Naive thymus-derived CD4-positive, alpha-beta T cell (primary cell): ENCODE results near the gene SLF2. TPM values are rescaled to one million over a fixed set of nuclear protein-coding genes. Genes with fewer than 3 reads are reported as not detected.

Experiments
- ATAC-seq: fragments of 150-1000 bp; cut with Tn5 transposase; 2 replicates; pipeline ENCODE4 v1.10.0; 2021; ENCODE audit warnings: mild to moderate bottlenecking, moderate library complexity
- CTCF ChIA-PET: fragments of 350-600 bp; sonication (Branson Sonifier 250); formaldehyde crosslinking; loops from one replicate; lab custom pipeline; 2021; ENCODE audit warnings: antibody characterized with exemption; lab: Charles Lee
- POLR2A ChIA-PET: fragments of 350-600 bp; sonication (Branson Sonifier 250); formaldehyde crosslinking; loops from one replicate; lab custom pipeline; 2021; ENCODE audit warnings: antibody characterized with exemption, inconsistent platforms; lab: Charles Lee
- DNase-seq, 9 donors: peaks; one replicate each; pipeline versions ENCODE4 v3.0.0 to v3.0.0-alpha.2; 2020 to 2022; ENCODE audit warnings: mixed read lengths in 1 of 9
- H3K27ac ChIP-seq: one replicate; pipeline ENCODE4 v1.7.0; 2013; ENCODE audit warnings: mild to moderate bottlenecking, low read depth, low read length, moderate library complexity
- H3K27me3 ChIP-seq, 2 donors: one replicate each; pipeline ENCODE4 v1.7.0; 2013; ENCODE audit warnings: low read length in 2 of 2, mild to moderate bottlenecking in 2 of 2, moderate library complexity in 2 of 2; ENCODE audit not compliant: control insufficient read depth in 2 of 2, insufficient read depth in 2 of 2
- H3K36me3 ChIP-seq, 3 experiments: 1 replicate in 2 of 3; 2 replicates in 1 of 3; pipeline ENCODE4 v1.7.0; 2013; ENCODE audit warnings: low read length in 3 of 3, mild to moderate bottlenecking in 3 of 3, moderate library complexity in 1 of 3; ENCODE audit not compliant: insufficient read depth in 3 of 3, control insufficient read depth in 2 of 3
- H3K4me1 ChIP-seq, 2 donors: one replicate each; pipeline ENCODE4 v1.7.0; 2013; ENCODE audit warnings: low read length in 2 of 2, mild to moderate bottlenecking in 2 of 2, moderate library complexity in 1 of 2; ENCODE audit not compliant: control insufficient read depth in 2 of 2, insufficient read depth in 2 of 2
- H3K4me3 ChIP-seq: 2 replicates; pipeline ENCODE4 v1.7.0; 2013; ENCODE audit warnings: mild to moderate bottlenecking, low read length
- H3K9me3 ChIP-seq, 3 experiments: 1 replicate in 2 of 3; 2 replicates in 1 of 3; pipeline ENCODE4 v1.7.0; 2013; ENCODE audit warnings: low read length in 3 of 3; ENCODE audit not compliant: control insufficient read depth in 2 of 3
- H3K27ac Mint-ChIP-seq, 9 donors: one replicate each; pipeline ENCODE4 v1.8.0; 2020 to 2022; ENCODE audit warnings: mixed read lengths in 9 of 9, mild to moderate bottlenecking in 8 of 9, moderate library complexity in 5 of 9, inconsistent platforms in 2 of 9
- H3K27me3 Mint-ChIP-seq, 5 donors: one replicate each; pipeline ENCODE4 v1.8.0; 2021 to 2022; ENCODE audit warnings: mixed read lengths in 5 of 5, mild to moderate bottlenecking in 1 of 5
- H3K36me3 Mint-ChIP-seq, 5 donors: one replicate each; pipeline ENCODE4 v1.8.0; 2020 to 2022; ENCODE audit warnings: mixed read lengths in 5 of 5, mild to moderate bottlenecking in 3 of 5, inconsistent platforms in 1 of 5
- H3K4me1 Mint-ChIP-seq, 7 donors: one replicate each; pipeline ENCODE4 v1.8.0; 2020 to 2022; ENCODE audit warnings: mixed read lengths in 7 of 7, mild to moderate bottlenecking in 3 of 7, inconsistent platforms in 1 of 7
- H3K4me3 Mint-ChIP-seq, 10 donors: one replicate each; pipeline ENCODE4 v1.8.0; 2020 to 2022; ENCODE audit warnings: mild to moderate bottlenecking in 10 of 10, mixed read lengths in 10 of 10, moderate library complexity in 6 of 10, inconsistent platforms in 2 of 10
- H3K9me3 Mint-ChIP-seq, 11 donors: one replicate each; pipeline ENCODE4 v1.8.0; 2020 to 2022; ENCODE audit warnings: mixed read lengths in 11 of 11, mild to moderate bottlenecking in 4 of 11, inconsistent platforms in 1 of 11, moderate library complexity in 1 of 11
- intact Hi-C, 2 donors: fragments of 100-400 bp; cut with micrococcal nuclease; formaldehyde crosslinking; loops; one replicate each; pipeline ENCODE4 v1.15.1; 2023
- polyA plus RNA-seq, 2 donors: library from polyadenylated mRNA; unstranded; fragments of 300-500 nt; fragmentation: Illumina TruSeq; gene quantifications; one replicate each; pipeline ENCODE4 v1.2.3, GENCODE V29; 2021
- total RNA-seq, 6 experiments: library from RNA in 5 of 6; stranded (reverse) in 5 of 6; gene quantifications; 1 replicate in 5 of 6; 2 replicates in 1 of 6; pipeline ENCODE4 v1.2.3 and lab custom pipeline; 2021 to 2026

SLF2 gene
- total and polyA plus RNA-seq, 7 experiments from 2014 or later, result 10.9 to 43.7 (median 24.0) TPM

DNA sequence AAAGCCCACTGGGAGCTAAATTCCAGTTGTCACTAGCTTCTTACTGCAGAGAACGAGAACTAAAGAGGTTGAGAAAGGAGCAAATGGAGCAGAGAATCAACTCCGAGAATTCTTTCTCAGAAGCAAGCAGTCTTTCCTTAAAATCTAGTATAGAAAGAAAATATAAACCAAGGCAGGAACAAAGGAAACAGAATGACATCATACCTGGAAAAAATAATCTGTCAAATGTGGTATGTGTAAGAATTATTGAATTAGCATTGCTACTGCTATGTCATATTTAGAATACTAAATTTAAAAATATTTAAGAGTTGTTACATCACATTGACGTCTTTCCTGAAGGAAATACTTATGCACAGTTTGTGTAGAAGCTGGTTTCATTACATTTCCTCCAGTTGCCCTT, 4.3 kb downstream of the SLF2 start:
- Histone ChIP-seq H3K27me3 (no peaks in the 10 kb centered on the region), H3K4me1 (peaks cover 8 to 9% of the 10 kb centered on the region in 2 donors), H3K27ac (no peak overlapping the region), H3K9me3 (no peaks in the 10 kb centered on the region), H3K4me3 (no peak overlapping the region), H3K36me3 (peaks cover 0 to 38% (median 5%) of the 10 kb centered on the region in 3 experiments)
- ChIA-PET CTCF (no interaction called here), POLR2A (no interaction called here)
- Mint-ChIP-seq H3K4me3 (no peak overlapping the region), H3K9me3 (no peaks in the 10 kb centered on the region), H3K27ac (peak overlapping the region in 4 of 9 donors; percentile 6 to 65 (median 14)), H3K27me3 (no peaks in the 10 kb centered on the region), H3K36me3 (peaks cover 5 to 22% (median 18%) of the 10 kb centered on the region in 5 donors), H3K4me1 (peaks cover 15 to 45% (median 42%) of the 10 kb centered on the region in 7 donors)
- DNase-seq (no peak), ATAC-seq (no peak)
- intact Hi-C loops, result loop anchor here in 1 of 2 donors (10.0 kb wide), 1 partner anchor 632 kb away; the partner anchor contains the start of gene BLOC1S2

DNA sequence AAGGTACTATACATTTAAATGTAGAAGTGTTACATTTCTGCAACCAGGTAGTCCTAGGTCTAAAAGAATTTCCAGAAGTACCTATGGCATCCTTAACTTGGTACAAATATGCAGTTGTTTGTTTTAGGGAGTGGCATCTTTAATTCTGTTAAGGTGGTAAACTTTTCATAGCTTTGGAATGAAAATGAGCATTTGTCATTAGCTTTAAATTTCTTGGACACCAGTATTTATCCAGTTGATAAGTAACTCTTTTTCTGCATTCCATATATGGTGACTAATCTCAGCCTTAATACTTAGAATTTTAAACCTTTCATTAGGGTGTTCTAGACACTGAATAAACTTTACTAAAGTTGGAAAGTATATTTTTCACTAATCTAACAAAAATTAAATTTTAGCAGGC, 10.8 kb downstream of the SLF2 start:
- Histone ChIP-seq H3K4me3 (no peak overlapping the region), H3K27me3 (no peaks in the 10 kb centered on the region), H3K27ac (no peak overlapping the region), H3K9me3 (no peaks in the 10 kb centered on the region), H3K36me3 (peaks cover 4 to 57% (median 26%) of the 10 kb centered on the region in 3 experiments), H3K4me1 (no peaks in the 10 kb centered on the region)
- no peak for ATAC-seq
- peaks cover 12 to 53% (median 38%) of the 10 kb centered on the region in 5 donors for H3K36me3 Mint-ChIP-seq
- no peaks in the 10 kb centered on the region for H3K9me3 Mint-ChIP-seq
- H3K27me3 Mint-ChIP-seq, result no peaks in the 10 kb centered on the region
- ChIA-PET POLR2A (interaction anchor here (0.7 to 1.2 kb wide), 2 partner anchors 10 to 12 kb away, joined by 3 to 6 read pairs; partner anchors contain the start of gene SLF2), CTCF (interaction anchor here (1.3 kb wide), 1 partner anchor 11 kb away, joined by 3 read pairs; the partner anchor contains the start of gene SLF2)
- no peak for DNase-seq
- no peak overlapping the region for H3K27ac Mint-ChIP-seq
- intact Hi-C loops, result no loop called here
- peaks cover 10 to 35% (median 18%) of the 10 kb centered on the region in 7 donors for H3K4me1 Mint-ChIP-seq
- no peak overlapping the region for H3K4me3 Mint-ChIP-seq

DNA sequence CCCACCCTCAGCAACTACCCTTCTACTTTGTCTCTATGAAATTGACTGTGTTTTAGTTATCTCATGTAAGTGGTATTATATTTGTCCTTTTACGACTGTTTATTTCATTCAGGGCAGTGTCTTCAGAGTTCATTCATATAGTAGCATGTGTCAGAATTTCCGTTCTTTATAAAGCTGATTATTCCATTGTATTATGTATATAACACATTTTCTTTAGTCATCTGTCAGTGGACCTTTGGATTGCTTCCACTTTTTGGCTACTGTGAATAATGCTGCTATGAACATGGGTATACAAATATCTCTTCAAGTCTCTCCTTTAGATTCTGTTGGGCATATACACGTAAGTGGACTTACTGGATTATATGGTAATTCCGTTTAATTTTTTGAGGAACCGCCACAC, 14.5 kb downstream of the SLF2 start:
- H3K9me3 ChIP-seq, result no peaks in the 10 kb centered on the region
- Mint-ChIP-seq H3K36me3 (peaks cover 24 to 68% (median 46%) of the 10 kb centered on the region in 5 donors), H3K4me1 (peaks cover 10 to 33% (median 22%) of the 10 kb centered on the region in 7 donors), H3K4me3 (no peak overlapping the region), H3K27ac (no peak overlapping the region), H3K27me3 (no peaks in the 10 kb centered on the region), H3K9me3 (no peaks in the 10 kb centered on the region)
- H3K27me3 ChIP-seq, result no peaks in the 10 kb centered on the region
- peaks cover 12 to 65% (median 40%) of the 10 kb centered on the region in 3 experiments for H3K36me3 ChIP-seq
- no peak for DNase-seq
- intact Hi-C loops, result no loop called here
- CTCF ChIA-PET, result no interaction called here
- no peak overlapping the region for H3K4me3 ChIP-seq
- POLR2A ChIA-PET, result no interaction called here
- H3K27ac ChIP-seq, result no peak overlapping the region
- ATAC-seq, result no peak
- H3K4me1 ChIP-seq, result no peaks in the 10 kb centered on the region

DNA sequence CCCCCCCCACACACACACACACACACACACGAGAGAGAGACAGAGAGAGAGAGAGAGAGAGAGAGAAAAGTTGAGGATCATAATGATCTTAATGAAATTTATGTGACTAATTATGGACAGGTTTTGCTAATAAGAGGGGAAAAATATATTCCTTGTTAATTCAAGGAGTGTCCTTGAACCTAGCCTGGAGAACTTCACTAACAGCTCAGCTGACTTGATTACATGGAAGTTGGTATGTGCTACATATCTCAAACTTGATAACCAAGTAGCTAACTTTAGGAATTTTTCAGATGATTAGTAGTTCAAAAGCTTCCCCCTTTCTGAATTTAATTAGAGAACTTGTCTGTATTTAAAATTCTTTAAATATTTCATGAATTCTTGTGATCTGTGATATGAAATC, 15.3 kb downstream of the SLF2 start:
- Histone ChIP-seq H3K27ac (no peak overlapping the region), H3K27me3 (no peaks in the 10 kb centered on the region), H3K4me1 (no peaks in the 10 kb centered on the region), H3K36me3 (peaks cover 12 to 68% (median 40%) of the 10 kb centered on the region in 3 experiments), H3K4me3 (no peak overlapping the region), H3K9me3 (no peaks in the 10 kb centered on the region)
- CTCF ChIA-PET, result interaction anchor here (1.0 kb wide), 1 partner anchor 86 kb away, joined by 3 read pairs; no protein-coding TSS in a partner anchor
- Mint-ChIP-seq H3K36me3 (peaks cover 24 to 73% (median 54%) of the 10 kb centered on the region in 5 donors), H3K4me1 (peaks cover 10 to 32% (median 20%) of the 10 kb centered on the region in 7 donors), H3K27ac (peak overlapping the region in 1 of 9 donors; percentile 16), H3K9me3 (no peaks in the 10 kb centered on the region), H3K4me3 (no peak overlapping the region), H3K27me3 (no peaks in the 10 kb centered on the region)
- ATAC-seq (no peak), DNase-seq (no peak)
- POLR2A ChIA-PET, result no interaction called here
- intact Hi-C loops, result no loop called here

DNA sequence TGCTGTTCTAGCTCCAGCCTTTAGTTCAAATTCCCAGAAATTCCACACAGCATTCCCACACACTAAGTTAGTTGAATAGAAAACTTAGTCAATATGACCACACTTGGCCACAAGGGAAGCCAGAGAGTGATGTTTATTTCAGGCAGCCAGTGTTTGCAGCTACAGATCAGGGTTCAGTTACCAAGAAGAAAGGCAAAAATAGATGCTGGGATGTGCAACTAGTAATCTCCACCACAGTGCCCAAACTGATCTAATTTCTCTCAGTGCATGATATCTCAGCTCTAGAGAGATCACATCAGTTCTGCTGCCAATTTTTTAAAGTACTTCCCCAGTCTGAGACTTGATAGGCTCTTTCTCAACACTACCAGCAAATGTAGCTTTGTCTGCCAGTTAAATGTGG, 17.6 kb downstream of the SLF2 start:
- H3K9me3 Mint-ChIP-seq, result no peaks in the 10 kb centered on the region
- peaks cover 4 to 19% (median 12%) of the 10 kb centered on the region in 7 donors for H3K4me1 Mint-ChIP-seq
- no peak overlapping the region for H3K27ac Mint-ChIP-seq
- ChIA-PET POLR2A (no interaction called here), CTCF (interaction anchor here (1.1 kb wide), 1 partner anchor 84 kb away, joined by 4 read pairs; no protein-coding TSS in a partner anchor)
- Histone ChIP-seq H3K36me3 (peaks cover 12 to 58% (median 28%) of the 10 kb centered on the region in 3 experiments), H3K4me3 (no peak overlapping the region), H3K27ac (no peak overlapping the region), H3K4me1 (no peaks in the 10 kb centered on the region), H3K9me3 (no peaks in the 10 kb centered on the region), H3K27me3 (no peaks in the 10 kb centered on the region)
- H3K4me3 Mint-ChIP-seq, result no peak overlapping the region
- no peak for DNase-seq
- no peaks in the 10 kb centered on the region for H3K27me3 Mint-ChIP-seq
- no peak for ATAC-seq
- intact Hi-C loops, result no loop called here
- H3K36me3 Mint-ChIP-seq, result peaks cover 18 to 56% (median 45%) of the 10 kb centered on the region in 5 donors

DNA sequence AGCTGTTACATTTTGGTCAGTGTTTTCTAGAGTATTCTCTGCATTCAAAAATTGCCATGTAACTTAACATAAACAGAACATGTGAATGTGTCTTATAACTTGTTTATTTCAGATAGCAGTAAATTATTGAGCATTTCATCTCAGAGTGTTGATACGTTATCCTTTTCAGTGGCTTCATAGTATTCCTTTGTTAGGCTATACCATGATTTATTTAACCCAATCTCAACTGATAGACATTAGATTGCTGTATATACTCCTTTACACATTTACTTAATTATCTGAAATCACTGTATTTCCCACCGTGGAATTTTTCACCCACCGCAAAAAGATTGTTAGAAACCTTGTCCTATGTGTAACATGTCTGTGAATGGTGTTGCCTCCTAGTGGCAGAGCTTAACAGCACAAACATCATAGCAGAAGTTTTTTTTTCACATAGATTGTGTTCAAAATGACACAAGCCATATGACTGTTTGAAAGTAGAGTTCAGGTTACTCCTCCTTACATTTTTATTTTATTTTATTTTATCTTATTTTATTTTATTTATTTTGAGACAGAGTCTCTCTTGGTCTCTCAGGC, 21.4 kb downstream of the SLF2 start:
- Mint-ChIP-seq H3K9me3 (no peaks in the 10 kb centered on the region), H3K4me1 (peaks cover 0 to 6% (median 0%) of the 10 kb centered on the region in 7 donors), H3K4me3 (no peak overlapping the region), H3K27me3 (no peaks in the 10 kb centered on the region), H3K27ac (no peak overlapping the region), H3K36me3 (peaks cover 9 to 34% (median 27%) of the 10 kb centered on the region in 5 donors)
- no peak for ATAC-seq
- Histone ChIP-seq H3K4me3 (no peak overlapping the region), H3K27me3 (no peaks in the 10 kb centered on the region), H3K4me1 (no peaks in the 10 kb centered on the region), H3K9me3 (no peaks in the 10 kb centered on the region), H3K27ac (no peak overlapping the region), H3K36me3 (peaks cover 12 to 45% (median 30%) of the 10 kb centered on the region in 3 experiments)
- intact Hi-C loops, result no loop called here
- CTCF ChIA-PET, result interaction anchor here (0.6 to 0.7 kb wide), 2 partner anchors 57 to 1413 kb away, joined by 3 read pairs; no protein-coding TSS in a partner anchor
- POLR2A ChIA-PET, result interaction anchor here (1.1 kb wide), 1 partner anchor 22 kb away, joined by 3 read pairs; no protein-coding TSS in a partner anchor
- peak in 2 of 9 donors; percentile 4 to 10 for DNase-seq
